NK-92 (cell line): ENCODE results near the gene NOL4L.
"Not testable (repeated sequence)": the region's sequence is repeated elsewhere in the genome, so short reads cannot be mapped to it uniquely, and the experiment has no call there.

Source experiments
- DNase-seq: peaks from one replicate; lab custom pipeline; 2025; ENCODE audit not compliant: unreplicated experiment; lab: John Stamatoyannopoulos, UW

Gene NOL4L

GRCh38 chr20:32597714-32598113 is 12.6 kb upstream of the NOL4L start:
- no peak for DNase-seq

DNA sequence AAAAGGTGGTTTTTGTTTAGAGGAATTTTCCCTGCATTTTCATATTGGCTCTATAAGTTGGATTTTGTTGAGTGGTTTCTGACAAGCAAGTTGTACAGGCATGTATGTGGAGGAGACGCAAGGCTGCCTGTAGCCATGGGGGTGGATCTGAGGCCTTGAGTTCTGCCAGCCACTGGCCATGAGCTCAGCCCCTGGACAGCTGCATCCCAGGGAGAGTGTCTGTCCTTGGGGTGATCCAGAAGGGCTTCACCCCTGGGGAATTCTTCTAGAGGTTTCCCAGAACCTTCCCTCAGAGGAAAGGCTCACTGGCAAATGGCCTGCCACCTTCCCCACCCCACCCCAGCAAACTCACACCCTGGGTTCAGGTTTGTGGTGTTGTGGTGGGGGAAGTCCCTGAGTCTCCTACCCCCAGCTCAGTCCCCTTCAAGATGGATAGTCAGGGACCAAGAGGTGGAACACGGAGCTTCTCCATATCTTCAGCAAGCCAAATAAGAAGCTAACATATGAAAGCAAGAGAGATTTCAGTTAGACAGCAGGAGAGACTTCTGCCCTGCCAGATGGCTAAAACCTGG is 11.6 kb upstream of the NOL4L start:
- no peak for DNase-seq

- DNase-seq: no peak
These were observed 10.0 kb upstream of the NOL4L start for GRCh38 chr20:32595143-32595542.

DNA sequence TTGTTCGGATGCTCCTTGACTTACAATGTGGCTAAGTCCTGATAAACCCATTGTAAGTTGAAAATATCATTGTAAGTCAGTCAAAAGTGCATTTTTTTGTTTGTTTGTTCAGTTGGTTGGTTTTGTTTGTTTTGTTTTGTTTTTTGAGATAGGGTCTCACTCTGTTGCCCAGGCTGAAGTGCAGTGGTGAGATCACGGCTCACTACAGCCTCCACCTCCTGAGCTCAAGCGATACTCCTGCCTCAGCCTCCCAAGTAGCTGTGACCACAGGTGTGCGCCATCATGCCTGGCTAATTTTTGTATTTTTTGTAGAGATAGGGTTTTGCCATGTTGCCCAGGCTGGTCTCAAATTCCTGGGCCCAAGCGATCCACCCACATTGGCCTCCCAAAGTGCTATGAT is 9.5 kb upstream of the NOL4L start:
- DNase-seq: not testable (repeated sequence)

DNA sequence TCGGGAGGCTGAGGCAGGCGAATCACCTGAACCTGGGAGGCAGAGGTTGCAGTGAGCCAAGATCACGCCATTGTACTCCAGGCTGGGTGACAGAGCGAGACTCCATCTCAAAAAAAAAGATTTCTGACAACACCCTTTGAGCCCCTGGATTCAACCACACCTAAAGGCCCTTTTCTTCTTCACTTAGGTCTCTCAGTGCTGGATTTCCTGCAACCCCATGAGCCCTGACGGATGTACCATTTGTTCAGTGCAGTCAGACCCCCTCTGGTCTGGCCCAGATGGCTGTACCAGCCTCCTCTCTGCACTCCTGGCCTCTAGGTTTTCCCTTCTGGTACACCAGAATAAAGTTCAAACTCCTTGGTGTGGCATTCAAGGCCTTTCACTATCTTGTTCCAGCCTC is 9.1 kb upstream of the NOL4L start:
- DNase-seq: no peak

DNA sequence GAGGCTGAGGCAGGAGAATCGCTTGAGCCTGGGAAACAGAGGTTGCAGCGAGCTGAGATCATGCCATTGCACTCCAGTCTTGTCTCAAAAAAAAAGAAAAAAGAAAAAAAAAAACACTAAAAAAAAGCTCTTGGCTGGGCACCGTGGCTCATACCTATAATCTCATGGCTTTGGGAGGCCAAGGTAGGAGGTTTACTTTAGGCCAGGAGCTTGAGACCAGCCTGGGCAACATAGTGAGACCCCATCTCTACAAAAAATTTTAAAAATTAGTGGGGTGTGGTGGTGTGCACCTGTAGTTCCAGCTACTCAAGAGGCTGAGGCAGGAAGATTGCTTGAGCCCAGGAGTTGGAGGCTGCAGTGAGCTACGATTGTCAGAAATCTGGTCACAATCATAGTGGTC is 7.5 kb upstream of the NOL4L start:
- not testable (repeated sequence) for DNase-seq

DNA sequence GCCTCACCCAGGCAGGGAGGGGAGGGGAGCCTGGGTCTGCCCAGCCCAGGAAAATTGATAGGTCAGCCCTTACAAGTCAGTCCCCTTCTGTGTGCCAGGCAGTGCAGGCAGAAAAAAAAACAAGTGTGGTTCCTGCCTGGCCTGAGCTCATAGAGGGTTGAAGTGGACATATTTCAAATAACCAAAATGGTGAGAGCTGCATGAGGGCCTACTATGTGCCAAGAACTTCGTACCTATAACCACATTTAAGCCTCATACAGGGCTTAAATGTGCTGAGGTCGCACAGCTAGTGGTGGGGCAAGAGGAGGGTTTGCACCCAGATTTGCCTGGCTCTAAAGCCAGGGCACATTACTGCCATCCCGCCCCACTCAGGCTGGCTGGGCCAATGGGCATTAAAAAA is 6.9 kb upstream of the NOL4L start:
- DNase-seq: no peak

DNA sequence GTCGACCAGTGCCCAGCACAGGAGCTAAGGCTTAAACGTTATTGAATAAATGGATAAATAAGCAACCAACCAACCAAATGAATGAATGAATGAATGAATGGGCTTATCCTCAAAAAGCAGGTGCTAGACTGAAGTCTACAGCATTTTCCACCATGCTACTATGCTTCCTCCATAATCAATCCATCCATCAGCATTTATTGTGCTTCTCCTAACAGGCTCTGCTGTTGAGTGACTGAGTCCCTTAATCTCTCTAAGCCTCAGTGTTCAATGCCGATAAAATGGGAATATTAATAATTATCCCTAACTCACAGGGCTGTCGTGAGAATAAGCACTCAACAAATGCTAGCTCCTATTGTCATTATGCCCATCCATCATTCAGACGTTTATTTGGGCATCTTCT is 4.6 kb upstream of the NOL4L start:
- no peak for DNase-seq

GRCh38 chr20:32589256-32589655 is 4.1 kb upstream of the NOL4L start:
- DNase-seq: no peak

- DNase-seq: no peak
These were observed 2.9 kb upstream of the NOL4L start for GRCh38 chr20:32588040-32588439.

DNA sequence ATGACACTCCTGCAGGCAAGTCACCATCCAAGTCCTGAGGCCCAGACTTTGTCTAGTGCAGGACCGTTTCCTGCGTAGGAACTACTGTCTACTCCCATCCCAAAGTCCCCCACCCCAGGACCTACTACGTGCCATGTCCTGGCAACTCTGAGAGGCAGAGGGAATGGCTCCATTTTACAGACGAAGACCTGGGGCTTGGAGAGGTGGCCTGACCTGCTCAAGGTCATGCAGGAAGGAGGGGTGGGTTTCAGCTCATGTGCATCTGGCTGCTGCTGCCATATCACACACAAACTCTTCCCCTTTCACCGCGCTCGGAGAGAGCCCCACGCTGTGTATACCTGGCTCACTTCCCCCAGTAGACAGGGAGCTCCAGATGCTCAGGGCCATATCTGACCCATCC is 1.2 kb upstream of the NOL4L start:
- no peak for DNase-seq

DNA sequence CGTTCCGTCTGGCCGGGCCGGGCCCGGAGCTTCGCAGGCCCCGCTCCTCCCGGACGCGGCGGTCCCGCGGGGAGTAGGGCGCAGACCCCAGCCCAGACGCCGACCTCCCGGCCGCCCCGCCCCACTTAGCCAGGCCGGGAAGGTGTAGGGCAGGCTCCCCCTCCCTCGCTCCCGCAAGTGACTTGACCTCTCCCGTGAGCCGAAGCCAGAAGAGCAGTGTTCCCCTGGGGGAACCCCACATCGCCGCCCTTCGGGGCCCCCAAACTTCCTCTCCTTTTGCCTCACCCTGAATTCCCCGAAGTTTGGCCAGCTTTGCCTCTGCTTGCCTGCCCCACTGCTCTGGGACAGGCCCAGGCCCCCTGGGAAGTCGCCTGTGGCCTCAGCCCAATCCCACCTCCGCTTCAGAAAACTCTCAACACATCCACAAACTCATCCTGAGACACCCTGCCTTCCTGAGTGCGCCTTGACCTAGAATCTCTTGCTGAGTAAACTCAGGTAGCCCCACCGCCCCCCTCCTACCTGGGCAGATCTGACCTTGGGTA is 524 bp upstream of the NOL4L start:
- no peak for DNase-seq

DNA sequence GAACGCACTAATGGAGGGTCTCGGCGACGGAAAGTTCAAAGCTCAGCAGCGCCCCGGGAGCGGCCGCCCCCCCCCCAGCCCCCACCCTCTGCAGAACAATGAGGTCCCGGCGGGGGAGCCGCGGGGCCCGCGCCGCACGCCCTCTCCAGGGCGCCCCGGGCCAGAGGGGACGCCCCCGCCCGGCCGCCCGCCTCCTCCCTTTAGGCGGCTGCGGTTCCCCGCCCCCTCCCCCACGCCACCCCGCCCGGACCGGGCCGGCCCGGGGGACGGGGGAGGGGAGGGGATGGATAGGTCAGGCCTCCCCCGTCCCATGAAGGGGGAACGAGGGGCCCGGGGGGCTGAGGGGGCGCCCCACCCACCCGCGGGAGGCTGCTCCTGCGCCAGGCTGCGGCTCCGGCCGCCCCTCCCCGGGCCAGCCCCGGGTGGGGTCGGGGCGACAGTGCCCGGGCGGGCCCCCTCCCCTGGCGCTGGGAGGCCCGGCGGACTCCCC is 1.5 kb downstream of the NOL4L start:
- no peak for DNase-seq

GRCh38 chr20:32582659-32583580 is 2.2 kb downstream of the NOL4L start:
- DNase-seq: no peak

DNA sequence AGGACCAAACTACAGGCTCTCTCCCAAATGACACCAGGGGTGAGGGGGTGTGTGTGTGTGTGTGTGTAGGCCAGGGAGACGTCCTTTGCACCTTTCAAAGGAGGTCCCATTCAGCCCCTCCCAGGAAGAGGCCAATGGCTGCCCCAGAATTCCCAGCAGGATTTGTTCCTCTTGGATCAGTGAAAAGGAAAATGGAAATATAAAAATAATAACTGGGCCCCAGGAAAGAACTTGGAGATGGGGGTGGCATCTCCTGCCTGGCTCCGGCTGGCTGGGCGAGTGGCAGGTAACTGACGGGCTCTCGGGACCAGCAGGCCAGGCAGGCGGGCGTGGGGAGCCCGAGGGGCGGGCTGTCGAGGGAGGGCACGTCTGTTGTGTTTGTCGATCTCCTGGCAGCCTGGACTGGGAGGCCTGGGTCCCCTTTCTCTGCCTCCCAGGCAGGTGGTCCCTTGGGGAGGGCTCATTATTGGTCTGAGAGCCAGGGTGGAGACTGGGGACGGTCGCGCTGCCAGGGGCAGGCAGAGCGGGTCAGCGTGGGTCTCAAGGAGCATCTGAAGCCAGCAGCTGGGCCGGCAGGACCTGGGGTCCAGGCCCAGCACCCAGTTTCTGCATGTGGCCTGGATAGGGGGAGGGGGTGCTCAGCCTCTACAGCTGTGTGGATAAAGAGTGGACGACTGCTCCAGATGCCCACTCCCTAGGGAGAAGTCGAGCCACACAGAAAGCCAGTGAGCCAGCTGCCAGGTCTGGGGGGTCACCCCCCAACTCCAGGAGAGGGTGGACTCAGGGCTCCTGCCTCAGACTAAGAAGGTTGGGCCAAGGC is 3.1 kb downstream of the NOL4L start:
- DNase-seq: no peak

DNA sequence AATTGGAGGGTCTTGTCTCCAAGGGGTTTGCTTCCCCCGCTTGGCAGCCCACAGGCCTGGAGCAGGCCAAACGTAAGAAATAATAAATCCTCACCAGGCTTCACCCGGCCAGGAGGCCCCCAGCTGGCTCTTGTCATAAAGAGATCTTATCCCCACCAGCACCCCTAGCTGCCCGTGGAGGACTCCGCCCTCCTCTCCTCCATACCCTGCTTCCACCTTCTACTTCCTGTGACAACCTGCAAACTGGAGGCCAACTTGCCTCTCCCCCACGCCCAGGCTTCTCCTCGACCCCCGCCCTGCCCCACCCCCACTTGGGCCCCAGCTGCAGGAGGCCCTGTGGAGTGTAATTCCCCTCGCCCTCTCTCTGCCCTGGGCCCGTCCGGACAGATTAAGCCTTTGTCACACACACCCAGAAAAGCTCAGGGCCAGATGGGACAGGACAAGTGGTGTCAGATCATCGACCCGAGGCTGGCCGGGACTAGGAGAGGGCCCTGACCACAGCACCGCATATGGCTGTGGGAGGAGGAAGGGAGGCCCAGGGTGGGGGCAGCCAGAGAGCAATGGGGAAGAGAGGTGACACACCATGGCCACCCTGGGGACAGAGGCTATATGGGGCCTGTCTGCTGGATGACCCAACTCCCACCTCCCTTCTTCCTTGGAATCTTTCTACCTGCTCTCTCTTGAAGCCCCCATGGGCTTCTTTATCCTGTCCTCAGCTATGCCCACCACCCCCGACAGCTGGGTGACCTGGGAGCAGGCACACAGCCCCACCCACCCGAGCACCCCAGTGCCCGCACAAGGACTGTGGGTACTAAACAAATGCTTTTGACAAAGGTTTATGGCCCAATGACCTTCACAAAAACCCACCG is 3.9 kb downstream of the NOL4L start:
- DNase-seq: no peak

DNA sequence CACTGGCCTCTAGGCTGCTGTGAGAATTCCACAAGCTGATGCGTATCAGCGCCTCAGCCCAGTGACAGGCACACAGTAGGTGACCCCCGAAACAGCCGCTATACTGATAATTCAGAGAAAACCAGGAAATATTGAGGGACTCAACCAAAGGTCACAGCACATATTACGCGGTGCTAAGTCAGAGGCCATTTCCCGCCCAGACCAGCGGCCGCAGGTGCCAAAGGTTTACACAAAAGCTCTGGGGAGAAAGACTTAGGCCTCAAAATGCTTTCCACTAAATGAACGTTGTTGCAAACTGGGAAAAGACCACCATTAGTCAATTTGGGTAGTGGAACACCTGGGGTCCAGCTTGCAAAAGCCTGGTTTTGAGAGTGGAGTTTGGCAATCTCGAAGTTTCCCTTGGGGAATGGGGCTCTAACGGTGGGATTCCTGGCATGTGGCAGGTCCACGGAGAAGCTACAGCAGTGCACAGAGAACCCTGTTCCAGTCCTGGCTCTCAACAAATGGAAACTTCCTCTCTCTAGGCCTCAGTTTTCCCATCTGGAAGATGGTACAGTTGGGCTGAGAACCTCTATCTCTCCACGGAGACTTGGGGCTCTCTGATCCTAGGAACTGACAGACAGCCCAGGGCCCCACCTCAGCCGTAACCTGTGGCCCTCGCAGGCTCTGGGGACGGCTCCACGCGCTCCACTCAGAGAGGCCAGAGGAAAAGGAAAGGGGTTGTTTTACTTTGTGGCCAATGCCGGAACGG is 4.7 kb downstream of the NOL4L start:
- DNase-seq: no peak

GRCh38 chr20:32578840-32579390 is 6.2 kb downstream of the NOL4L start:
- no peak for DNase-seq

- DNase-seq: not testable (repeated sequence)
These were observed 7.1 kb downstream of the NOL4L start for GRCh38 chr20:32578062-32578461.
